HepG2 (cell line): ENCODE results near the gene PNP. TPM values are rescaled to one million over a fixed set of nuclear protein-coding genes. Genes with fewer than 3 reads are reported as not detected.
A peak's percentile ranks its signal among the peaks of the same experiment; 100 is the strongest.

Experiments used
- ATAC-seq: fragments of 200-7000 bp; cut with Tn5 transposase; 3 replicates; pipeline ENCODE4 v1.9.1; 2020; ENCODE audit warnings: mild to moderate bottlenecking, moderate library complexity
- BruUV-seq: library from RNA; stranded (reverse); fragments of 400-500 nt; replicated peaks from 2 replicates; lab custom pipeline; 2021; lab: Mats Ljungman, UMichigan
- CTCF ChIA-PET: fragments of 300-600 bp; formaldehyde crosslinking; extraction: SDS; loops from one replicate; lab custom pipeline; 2021; ENCODE audit warnings: low total read pairs, inconsistent platforms, low intra/inter-chr PET ratio; lab: Yijun Ruan, JAX
- POLR2A ChIA-PET: fragments of 350-600 bp; sonication (Branson Sonifier 250); formaldehyde crosslinking; loops from one replicate; lab custom pipeline; 2020; ENCODE audit warnings: antibody characterized with exemption, inconsistent platforms; lab: Yijun Ruan, JAX
- DNase-seq: peaks from one replicate; pipeline ENCODE4 v3.0.0-alpha.2; 2015; ENCODE audit warnings: low spot score
- FAIRE-seq: peaks from 3 replicates; lab custom pipeline; 2011; peaks lifted over from hg19 to GRCh38; lab: Jason Lieb, UNC
- H2AFZ ChIP-seq: one replicate; pipeline ENCODE4 v1.6.1; 2011; ENCODE audit warnings: low read length, inconsistent platforms
- H3K27ac ChIP-seq: fragments of 300-600 bp; 3 replicates; pipeline ENCODE4 v1.8.0; 2011; ENCODE audit warnings: mixed run types, mild to moderate bottlenecking, mixed read lengths, low read length, inconsistent platforms; ENCODE audit not compliant: insufficient read depth; ENCODE audit errors: extremely low read length
- H3K27me3 ChIP-seq, 2 experiments: fragments of 200-600 bp in 1 of 2; 2 replicates in 1 of 2; 3 replicates in 1 of 2; pipeline versions ENCODE4 v1.6.0 to v1.8.0; 2011; ENCODE audit warnings: low read length in 2 of 2, mild to moderate bottlenecking in 2 of 2, moderate library complexity in 2 of 2, inconsistent platforms in 1 of 2; ENCODE audit not compliant: insufficient read depth in 2 of 2, control insufficient read depth in 1 of 2
- H3K36me3 ChIP-seq, 2 experiments: fragments of 200-600 bp in 1 of 2; replicated peaks in 1 of 2; 2 replicates in 1 of 2; 3 replicates in 1 of 2; pipeline versions ENCODE4 v1.5.1 to v1.8.0; 2011; ENCODE audit warnings: low read length in 2 of 2, inconsistent platforms in 1 of 2; ENCODE audit not compliant: insufficient read depth in 2 of 2, control insufficient read depth in 1 of 2
- H3K4me1 ChIP-seq: 2 replicates; pipeline ENCODE4 v1.5.1; 2012; ENCODE audit warnings: low read length, inconsistent platforms; ENCODE audit not compliant: insufficient read depth
- H3K4me2 ChIP-seq: 2 replicates; pipeline ENCODE4 v1.6.0; 2011; ENCODE audit warnings: low read depth, low read length, inconsistent platforms
- H3K4me3 ChIP-seq, 3 experiments: fragments of 200-600 bp in 1 of 3; sonication (generic), shearing (Covaris generic) in 1 of 3; replicated peaks in 1 of 3; 2 replicates each; pipeline ENCODE4 v1.5.1; 2011 to 2016; ENCODE audit warnings: low read length in 3 of 3, inconsistent platforms in 2 of 3, low read depth in 2 of 3, mild to moderate bottlenecking in 2 of 3, control low read depth in 1 of 3, mixed read lengths in 1 of 3; ENCODE audit not compliant: insufficient read depth in 1 of 3
- H3K79me2 ChIP-seq: one replicate; pipeline ENCODE4 v1.6.1; 2011; ENCODE audit warnings: low read length, inconsistent platforms; ENCODE audit not compliant: insufficient read depth
- H3K9ac ChIP-seq: 2 replicates; pipeline ENCODE4 v1.6.0; 2011; ENCODE audit warnings: mild to moderate bottlenecking, low read depth, low read length, inconsistent platforms; ENCODE audit not compliant: insufficient read depth
- H3K9me3 ChIP-seq: 2 replicates; pipeline ENCODE4 v1.5.1; 2012; ENCODE audit warnings: mild to moderate bottlenecking, low read length
- H4K20me1 ChIP-seq: 2 replicates; pipeline ENCODE4 v1.6.0; 2011; ENCODE audit warnings: inconsistent platforms, mild to moderate bottlenecking, low read length, moderate library complexity; ENCODE audit not compliant: insufficient read depth
- BORCS8-MEF2B ChIP-seq: sonication (generic); formaldehyde crosslinking; IDR thresholded peaks from 2 replicates; pipeline ENCODE4 v1.8.0; 2022; ENCODE audit warnings: mild to moderate bottlenecking, missing genetic modification reagents
- PATZ1 ChIP-seq: sonication (generic); formaldehyde crosslinking; IDR thresholded peaks from 2 replicates; pipeline ENCODE4 v1.4.0; 2020; ENCODE audit warnings: missing genetic modification reagents
- THRA ChIP-seq: sonication (generic); formaldehyde crosslinking; IDR thresholded peaks from 2 replicates; pipeline ENCODE4 v1.4.0; 2020; ENCODE audit warnings: missing genetic modification reagents, borderline replicate concordance
- ZNF333 ChIP-seq: sonication (generic); formaldehyde crosslinking; IDR thresholded peaks from 2 replicates; pipeline ENCODE4 v1.4.0; 2020; ENCODE audit warnings: mild to moderate bottlenecking, missing genetic modification reagents, borderline replicate concordance
- ZNF691 ChIP-seq: sonication (generic); formaldehyde crosslinking; IDR thresholded peaks from 2 replicates; pipeline ENCODE4 v1.4.0; 2020; ENCODE audit warnings: missing genetic modification reagents, low read depth, mild to moderate bottlenecking, borderline replicate concordance
- WGBS: methylation state at CpG from one replicate; pipeline ENCODE4 v1.1.6; 2017; ENCODE audit warnings: low lambda C conversion rate; 5-methylcytosine and 5-hydroxymethylcytosine counted together
- in situ Hi-C: cut with HindIII; loops from 2 replicates; pipeline ENCODE4 v1.10.0; 2017; ENCODE audit warnings: low pct_unique_long_range_greater_than_20kb; ENCODE audit not compliant: extremely low pct_ligation_motif_present
- intact Hi-C: fragments of 100-400 bp; cut with micrococcal nuclease; formaldehyde crosslinking; loops from one replicate; pipeline ENCODE4 v1.10.0; 2022; ENCODE audit not compliant: unreplicated experiment
- polyA plus RNA-seq, 8 experiments: library from polyadenylated mRNA; depleted of rRNA in 3 of 8; stranded (reverse) in 7 of 8; unstranded in 1 of 8; fragments of >200 nt; fragmentation: Illumina TruSeq in 4 of 8; extraction: Trizol in 4 of 8; gene quantifications; 2 replicates each; pipeline versions ENCODE4 v1.2.1 to v1.2.3, GENCODE V29; 2011 to 2016; ENCODE audit warnings: low read depth in 4 of 8, missing spikeins in 1 of 8, mixed read lengths in 1 of 8; ENCODE audit not compliant: insufficient read depth in 1 of 8
- total RNA-seq, 5 experiments: library from RNA; depleted of rRNA; stranded (reverse); fragments of >200 nt; fragmentation: Illumina TruSeq; extraction: Trizol; gene quantifications; 2 replicates each; pipeline ENCODE4 v1.2.3, GENCODE V29; 2016; ENCODE audit warnings: low read depth in 1 of 5
- TF ChIP-seq, protein P1 (sequence below): sonication (generic); formaldehyde crosslinking; IDR thresholded peaks from 2 replicates; pipeline ENCODE4 v1.5.1; 2020; ENCODE audit warnings: mild to moderate bottlenecking, missing genetic modification reagents, moderate library complexity

PNP gene
- total and polyA plus RNA-seq, 2 of the 13 experiments (the other 11 are each of a cell fraction or from before 2014, with no cell fraction given): 45.4 to 74.8 TPM

GRCh38 chr14:20427231-20428009, 41.8 kb upstream of the PNP start (continued):
- TF ChIP-seq PATZ1: no peak
- TF ChIP-seq, all 625 proteins: peak for 33

- BruUV-seq: no TSS peak
- in situ Hi-C loops: no loop called here
- Histone ChIP-seq H3K4me2 (peak overlapping the region; percentile 64), H3K79me2 (no peaks in the 10 kb centered on the region), H4K20me1 (no peaks in the 10 kb centered on the region), H3K9me3 (no peaks in the 10 kb centered on the region), H2AFZ (no peak overlapping the region), H3K27ac (no peak overlapping the region), H3K27me3 (no peaks in the 10 kb centered on the region), H3K4me3 (peak overlapping the region in 2 of 3 experiments; percentile 17 to 50; a peak in 3 of 6 replicates), H3K9ac (peak overlapping the region; percentile 39; the same call in 1 of the 2 replicates), H3K36me3 (no peaks in the 10 kb centered on the region), H3K4me1 (peaks cover 52% of the 10 kb centered on the region)
- ChIA-PET POLR2A (interaction anchor here (1.0 to 4.0 kb wide), 5 partner anchors 10 to 30 kb away, joined by 3 to 37 read pairs (median 13); partner anchors contain the start of genes APEX1, OSGEP and TEP1), CTCF (no interaction called here)
- FAIRE-seq (no peak), ATAC-seq (no peak), DNase-seq (no peak)
- WGBS: 51% methylated on average over 5 of the region's 5 CpGs
- intact Hi-C loops: no loop called here
- TF ChIP-seq ZNF333 (CRISPR knock-in tag) (no peak), BORCS8-MEF2B (CRISPR knock-in tag) (no peak), ZNF691 (CRISPR knock-in tag) (0 out of 2 replicates have a peak, but pooled peaks have one; percentile 67), THRA (CRISPR knock-in tag) (no peak)
- TF ChIP-seq, protein P1, sequence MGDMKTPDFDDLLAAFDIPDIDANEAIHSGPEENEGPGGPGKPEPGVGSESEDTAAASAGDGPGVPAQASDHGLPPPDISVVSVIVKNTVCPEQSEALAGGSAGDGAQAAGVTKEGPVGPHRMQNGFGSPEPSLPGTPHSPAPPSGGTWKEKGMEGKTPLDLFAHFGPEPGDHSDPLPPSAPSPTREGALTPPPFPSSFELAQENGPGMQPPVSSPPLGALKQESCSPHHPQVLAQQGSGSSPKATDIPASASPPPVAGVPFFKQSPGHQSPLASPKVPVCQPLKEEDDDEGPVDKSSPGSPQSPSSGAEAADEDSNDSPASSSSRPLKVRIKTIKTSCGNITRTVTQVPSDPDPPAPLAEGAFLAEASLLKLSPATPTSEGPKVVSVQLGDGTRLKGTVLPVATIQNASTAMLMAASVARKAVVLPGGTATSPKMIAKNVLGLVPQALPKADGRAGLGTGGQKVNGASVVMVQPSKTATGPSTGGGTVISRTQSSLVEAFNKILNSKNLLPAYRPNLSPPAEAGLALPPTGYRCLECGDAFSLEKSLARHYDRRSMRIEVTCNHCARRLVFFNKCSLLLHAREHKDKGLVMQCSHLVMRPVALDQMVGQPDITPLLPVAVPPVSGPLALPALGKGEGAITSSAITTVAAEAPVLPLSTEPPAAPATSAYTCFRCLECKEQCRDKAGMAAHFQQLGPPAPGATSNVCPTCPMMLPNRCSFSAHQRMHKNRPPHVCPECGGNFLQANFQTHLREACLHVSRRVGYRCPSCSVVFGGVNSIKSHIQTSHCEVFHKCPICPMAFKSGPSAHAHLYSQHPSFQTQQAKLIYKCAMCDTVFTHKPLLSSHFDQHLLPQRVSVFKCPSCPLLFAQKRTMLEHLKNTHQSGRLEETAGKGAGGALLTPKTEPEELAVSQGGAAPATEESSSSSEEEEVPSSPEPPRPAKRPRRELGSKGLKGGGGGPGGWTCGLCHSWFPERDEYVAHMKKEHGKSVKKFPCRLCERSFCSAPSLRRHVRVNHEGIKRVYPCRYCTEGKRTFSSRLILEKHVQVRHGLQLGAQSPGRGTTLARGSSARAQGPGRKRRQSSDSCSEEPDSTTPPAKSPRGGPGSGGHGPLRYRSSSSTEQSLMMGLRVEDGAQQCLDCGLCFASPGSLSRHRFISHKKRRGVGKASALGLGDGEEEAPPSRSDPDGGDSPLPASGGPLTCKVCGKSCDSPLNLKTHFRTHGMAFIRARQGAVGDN (CRISPR knock-in tag): 0 out of 2 replicates have a peak, but pooled peaks have one; percentile 21
These were observed 41.2 kb upstream of the PNP start for GRCh38 chr14:20428010-20428365.
